ENCODE results near the gene HS6ST1.
"Not testable (repeated sequence)": the region's sequence is repeated elsewhere in the genome, so short reads cannot be mapped to it uniquely, and the experiment has no call there.

The HS6ST1 gene

DNA sequence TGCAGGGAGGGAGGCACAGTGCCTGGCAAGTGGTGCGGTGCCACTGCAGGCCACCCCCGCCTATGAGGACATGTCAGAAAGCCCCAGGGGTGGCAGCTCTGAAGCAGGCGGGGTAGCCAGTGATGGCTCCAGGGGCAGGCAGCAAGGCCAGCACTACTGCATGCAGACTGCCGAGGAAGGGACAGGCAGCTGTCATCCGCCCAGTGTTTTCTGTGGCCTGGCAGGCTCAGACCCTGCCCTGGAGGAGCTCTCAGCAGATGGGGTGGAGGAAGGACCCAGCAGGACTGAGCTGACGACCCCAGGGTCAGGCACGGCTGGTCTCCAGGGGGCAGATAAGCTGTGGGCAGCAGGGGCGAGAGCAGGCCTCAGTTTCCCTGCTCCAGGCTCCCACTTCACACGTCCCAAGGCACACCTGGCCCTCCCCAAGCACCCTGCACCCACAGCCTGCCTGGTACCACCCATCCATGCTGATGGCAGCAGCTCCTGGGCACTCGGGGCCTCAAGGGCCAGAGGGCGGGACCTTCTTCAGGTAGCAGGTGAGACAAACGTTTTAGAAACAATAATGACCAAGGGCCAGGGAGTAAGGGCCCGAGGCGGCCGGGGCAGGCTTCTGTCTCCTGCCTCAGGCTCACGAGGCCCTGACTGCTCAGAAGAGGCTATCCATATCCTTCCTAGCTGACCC lies 48.5 kb downstream of the HS6ST1 start:
- in situ Hi-C loops (cut with MboI; ENCODE audit: low sequenced_read_pairs) = no loop called here

GRCh38 chr2:128269063-128269989 lies 49.3 kb downstream of the HS6ST1 start:
- in situ Hi-C loops (cut with MboI; ENCODE audit: low sequenced_read_pairs) = no loop called here

DNA sequence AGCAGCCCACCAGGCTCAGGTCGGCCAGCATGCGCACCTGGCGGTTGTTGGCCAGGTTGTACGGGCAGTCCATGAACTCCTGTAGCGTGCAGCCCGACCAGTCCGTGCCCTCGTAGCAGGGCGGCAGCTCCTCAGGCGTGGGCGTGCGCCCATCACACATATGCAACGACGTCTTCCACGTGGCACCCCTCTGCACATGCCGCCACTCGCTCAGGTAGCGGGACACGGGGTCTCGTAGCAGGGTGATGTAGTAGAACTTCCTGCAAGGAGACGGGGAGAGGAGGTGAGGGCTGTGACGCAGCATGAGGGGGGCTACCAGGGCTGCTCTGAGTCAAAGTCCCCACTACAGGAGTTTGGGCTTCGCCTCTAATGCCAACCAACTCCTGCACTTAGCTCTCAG lies 50.1 kb downstream of the HS6ST1 start:
- in situ Hi-C loops (cut with MboI; ENCODE audit: low sequenced_read_pairs) = not testable (repeated sequence)

DNA sequence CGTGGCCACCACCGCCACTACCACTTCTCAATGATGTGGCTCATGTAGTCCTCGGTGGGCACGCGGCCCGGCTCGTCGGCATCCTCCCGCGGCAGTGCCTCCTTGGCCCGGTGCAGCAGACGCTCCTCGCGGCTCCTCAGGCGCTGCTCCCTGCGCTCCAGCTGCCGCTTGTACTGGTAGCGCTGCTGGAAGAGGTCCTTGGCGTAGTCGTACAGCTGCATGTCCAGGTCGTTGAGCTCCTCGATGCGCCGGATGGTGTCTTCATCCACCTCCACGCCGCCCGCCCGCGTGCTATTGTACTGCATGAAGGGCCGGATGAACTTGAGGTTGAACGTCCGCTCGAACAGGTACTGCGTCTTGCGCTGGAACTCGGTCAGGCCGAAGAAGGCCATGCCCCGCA lies 50.5 kb downstream of the HS6ST1 start:
- in situ Hi-C loops (cut with MboI; ENCODE audit: low sequenced_read_pairs) = not testable (repeated sequence)

- in situ Hi-C loops (cut with MboI; ENCODE audit: low sequenced_read_pairs) = not testable (repeated sequence)
Measured at GRCh38 chr2:128267649-128268048, 51.0 kb downstream of the HS6ST1 start.

GRCh38 chr2:128267197-128267596 lies 51.5 kb downstream of the HS6ST1 start:
- in situ Hi-C loops (cut with MboI; ENCODE audit: low sequenced_read_pairs) = not testable (repeated sequence)

DNA sequence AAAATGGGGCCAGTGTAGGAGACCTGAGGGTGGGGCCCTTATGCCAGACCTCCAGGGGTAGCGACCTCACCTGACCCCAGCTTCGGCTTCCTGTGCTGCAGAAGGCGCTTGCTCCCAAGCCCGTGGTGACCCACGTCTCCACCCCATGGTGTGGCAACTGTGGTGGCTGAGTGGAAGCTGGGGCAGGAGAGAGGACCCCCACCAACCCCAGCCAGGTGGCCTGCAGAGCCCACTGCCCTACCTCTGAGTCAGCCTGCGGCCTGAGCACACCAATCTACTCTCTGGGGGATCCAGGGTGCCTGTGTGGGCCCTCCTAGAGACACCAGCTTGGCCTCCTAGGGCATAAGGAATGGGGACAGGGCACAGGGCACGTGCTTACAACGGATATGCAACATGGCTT lies 52.2 kb downstream of the HS6ST1 start:
- in situ Hi-C loops (cut with MboI; ENCODE audit: low sequenced_read_pairs) = not testable (repeated sequence)

- in situ Hi-C loops (cut with MboI; ENCODE audit: low sequenced_read_pairs) = not testable (repeated sequence)
Measured at GRCh38 chr2:128265608-128265993, 53.1 kb downstream of the HS6ST1 start.

- in situ Hi-C loops (cut with MboI; ENCODE audit: low sequenced_read_pairs) = no loop called here
Measured at GRCh38 chr2:128264881-128265607, 53.6 kb downstream of the HS6ST1 start.

- in situ Hi-C loops (cut with MboI; ENCODE audit: low sequenced_read_pairs) = no loop called here
Measured at GRCh38 chr2:128263902-128264331, 54.8 kb downstream of the HS6ST1 start.

DNA sequence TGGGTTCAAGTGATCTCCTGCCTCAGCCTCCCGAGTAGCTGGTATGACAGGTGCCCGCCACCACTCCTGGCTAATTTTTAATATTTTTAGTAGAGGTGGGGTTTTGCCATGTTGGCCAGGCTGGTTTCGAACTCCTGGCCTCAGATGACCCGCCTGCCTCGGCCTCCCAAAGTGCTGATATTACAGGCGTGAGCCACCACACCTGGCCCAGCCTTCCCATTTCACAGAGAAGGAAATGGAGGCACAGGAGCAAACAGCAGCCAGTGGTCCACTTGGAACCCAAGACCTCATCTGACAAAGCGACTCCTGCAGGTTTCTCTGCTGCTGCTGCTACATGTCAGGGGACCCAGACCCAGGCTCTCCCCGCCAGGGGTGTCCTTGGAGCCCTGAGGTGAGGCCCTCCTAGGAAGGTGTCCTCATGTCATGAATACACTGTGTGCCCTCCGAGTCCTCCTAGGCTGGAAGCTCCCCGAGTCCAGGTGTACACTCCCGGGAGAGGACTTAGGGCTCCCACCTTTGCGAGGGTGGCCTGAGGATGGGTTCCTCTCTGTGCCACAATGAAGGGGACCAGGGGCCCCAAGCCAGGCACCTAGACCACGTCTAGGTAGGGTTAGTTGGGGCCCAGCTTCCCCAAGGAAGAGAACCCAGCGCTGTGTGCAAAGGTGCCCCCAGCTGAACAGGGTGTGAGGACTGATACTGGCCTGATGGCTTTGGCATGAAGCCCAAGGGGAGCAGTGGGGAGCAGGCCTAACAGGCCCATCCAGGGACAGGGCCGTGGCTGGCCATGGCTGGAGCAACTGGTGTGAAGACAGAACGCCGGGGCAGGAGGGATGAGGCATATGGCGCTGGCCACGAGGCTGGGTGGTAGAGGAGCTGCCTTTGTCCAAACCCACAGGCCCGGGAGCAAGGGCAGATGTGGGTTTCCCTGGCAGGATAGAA lies 56.1 kb downstream of the HS6ST1 start:
- in situ Hi-C loops (cut with MboI; ENCODE audit: low sequenced_read_pairs) = no loop called here

DNA sequence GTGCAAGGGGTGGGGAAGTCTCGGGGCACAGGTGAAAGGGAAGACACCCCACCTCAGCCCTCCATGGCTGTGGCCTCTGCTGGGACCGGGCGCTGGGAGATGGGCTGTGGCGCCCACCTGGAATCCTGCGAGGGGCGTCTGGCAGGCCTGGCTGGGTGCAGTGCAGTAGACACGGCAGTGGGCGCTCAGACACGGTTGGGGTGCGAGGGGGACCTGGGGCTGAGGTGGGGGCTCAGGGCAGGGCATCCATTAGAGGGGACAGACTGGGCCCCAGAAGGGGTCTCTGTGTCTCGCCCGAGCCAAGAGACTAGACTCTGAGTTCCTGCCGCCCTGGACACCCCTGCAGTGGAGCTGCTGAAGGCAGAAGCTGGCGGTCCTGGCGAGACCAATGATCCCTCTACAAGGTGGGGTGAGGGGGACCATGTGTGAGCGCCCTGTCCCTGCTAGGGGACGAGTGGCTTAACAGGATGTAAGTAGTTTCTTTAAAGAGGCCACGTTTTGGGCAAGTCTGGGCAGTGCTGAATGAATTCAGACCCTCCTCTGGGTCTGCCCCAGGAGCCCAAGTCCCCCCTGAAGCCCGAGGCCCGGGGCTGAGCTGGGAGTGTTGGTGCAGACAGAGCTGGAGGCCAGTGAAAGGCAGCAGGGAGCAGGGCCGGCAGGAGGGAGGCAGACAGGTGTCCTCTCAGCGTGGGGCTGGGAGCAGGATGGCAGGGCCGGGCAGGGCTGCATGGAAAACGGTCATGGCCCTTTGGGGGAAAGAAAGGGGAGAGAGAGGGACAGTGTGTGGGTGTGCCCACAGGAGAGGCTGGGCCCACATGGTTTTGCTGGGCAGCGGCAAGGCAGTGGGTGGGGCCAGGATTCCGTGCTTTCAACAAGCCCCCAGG lies 57.2 kb downstream of the HS6ST1 start:
- in situ Hi-C loops (cut with MboI; ENCODE audit: low sequenced_read_pairs) = no loop called here

GRCh38 chr2:128260239-128261138 lies 58.2 kb downstream of the HS6ST1 start:
- in situ Hi-C loops (cut with MboI; ENCODE audit: low sequenced_read_pairs) = no loop called here

DNA sequence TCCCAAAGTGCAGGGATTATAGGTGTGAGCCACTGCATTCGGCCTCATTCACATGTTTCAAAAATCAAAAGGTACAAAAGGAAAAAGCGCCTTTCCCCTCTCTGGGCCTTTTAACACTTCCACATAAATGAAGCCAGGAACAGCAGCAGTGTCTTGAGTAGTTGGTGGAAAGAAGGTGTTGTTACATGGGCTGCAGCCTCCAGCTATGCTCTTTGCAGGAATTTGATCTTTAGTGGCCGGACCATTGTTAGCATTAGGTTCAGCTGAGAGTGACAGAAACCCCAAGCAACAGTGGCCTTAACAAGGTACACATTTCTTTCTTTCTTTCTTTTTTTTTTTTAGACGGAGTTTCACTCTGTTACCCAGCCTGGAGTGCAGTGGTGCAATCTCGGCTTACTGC lies 59.1 kb downstream of the HS6ST1 start:
- in situ Hi-C loops (cut with MboI; ENCODE audit: low sequenced_read_pairs) = no loop called here

DNA sequence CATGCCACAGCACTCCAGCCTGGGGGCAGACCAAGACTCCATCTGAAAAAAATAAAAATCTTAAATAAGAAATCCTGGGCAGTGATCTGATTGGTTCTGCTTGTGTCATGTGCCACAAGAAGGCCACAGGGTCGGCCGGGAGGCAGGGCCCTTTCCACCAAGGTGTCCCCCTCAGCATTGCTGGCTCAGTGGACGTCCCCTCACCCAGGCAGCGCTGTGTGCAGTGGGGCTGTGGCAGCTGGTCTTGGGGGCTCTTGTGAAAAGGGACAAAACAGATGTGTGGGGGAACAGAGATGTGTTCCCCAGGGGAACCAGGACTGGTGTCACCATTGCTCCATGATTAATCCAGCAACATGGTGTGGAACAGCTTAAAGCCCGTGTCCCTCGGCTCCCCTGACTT lies 60.5 kb downstream of the HS6ST1 start:
- in situ Hi-C loops (cut with MboI; ENCODE audit: low sequenced_read_pairs) = no loop called here

DNA sequence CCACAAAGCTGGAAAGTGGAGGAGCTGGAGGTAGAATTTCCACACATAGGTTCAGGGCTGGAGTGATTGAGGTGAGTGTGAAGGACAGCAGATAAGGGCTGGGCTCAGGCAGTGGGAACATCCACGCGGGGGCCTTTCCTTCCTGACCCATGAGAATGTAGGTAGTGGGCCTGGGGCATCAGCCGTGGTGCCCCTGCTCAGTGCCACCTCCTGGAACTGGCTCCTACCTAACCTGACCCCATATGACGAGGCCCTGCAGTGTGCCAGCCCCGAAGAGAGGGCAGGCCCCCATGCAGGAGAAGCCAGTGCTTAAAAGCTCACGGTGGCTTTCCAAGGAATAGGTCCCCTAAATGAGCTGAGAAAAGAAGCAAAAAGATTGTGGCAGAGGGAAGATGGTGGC lies 66.2 kb downstream of the HS6ST1 start:
- in situ Hi-C loops (cut with MboI; ENCODE audit: low sequenced_read_pairs) = no loop called here

DNA sequence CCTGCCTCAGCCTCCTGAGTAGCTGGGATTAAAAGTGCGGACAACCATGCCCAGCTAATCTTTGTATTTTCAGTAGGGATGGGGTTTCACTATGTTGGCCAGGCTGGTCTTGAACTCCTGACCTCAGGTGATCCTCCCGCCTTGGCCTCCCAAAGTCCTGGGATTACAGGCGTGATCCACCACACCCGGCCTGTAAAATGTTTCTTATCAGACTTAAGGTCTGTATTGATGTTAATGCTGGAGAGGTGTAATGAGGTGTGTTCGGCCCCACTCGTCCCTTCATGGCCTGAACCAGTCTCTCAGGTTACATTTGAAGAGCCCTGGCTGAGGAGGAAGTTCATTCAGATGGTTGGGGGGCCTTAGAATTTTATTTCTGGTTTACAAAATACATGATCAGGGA lies 66.6 kb downstream of the HS6ST1 start:
- in situ Hi-C loops (cut with MboI; ENCODE audit: low sequenced_read_pairs) = not testable (repeated sequence)

DNA sequence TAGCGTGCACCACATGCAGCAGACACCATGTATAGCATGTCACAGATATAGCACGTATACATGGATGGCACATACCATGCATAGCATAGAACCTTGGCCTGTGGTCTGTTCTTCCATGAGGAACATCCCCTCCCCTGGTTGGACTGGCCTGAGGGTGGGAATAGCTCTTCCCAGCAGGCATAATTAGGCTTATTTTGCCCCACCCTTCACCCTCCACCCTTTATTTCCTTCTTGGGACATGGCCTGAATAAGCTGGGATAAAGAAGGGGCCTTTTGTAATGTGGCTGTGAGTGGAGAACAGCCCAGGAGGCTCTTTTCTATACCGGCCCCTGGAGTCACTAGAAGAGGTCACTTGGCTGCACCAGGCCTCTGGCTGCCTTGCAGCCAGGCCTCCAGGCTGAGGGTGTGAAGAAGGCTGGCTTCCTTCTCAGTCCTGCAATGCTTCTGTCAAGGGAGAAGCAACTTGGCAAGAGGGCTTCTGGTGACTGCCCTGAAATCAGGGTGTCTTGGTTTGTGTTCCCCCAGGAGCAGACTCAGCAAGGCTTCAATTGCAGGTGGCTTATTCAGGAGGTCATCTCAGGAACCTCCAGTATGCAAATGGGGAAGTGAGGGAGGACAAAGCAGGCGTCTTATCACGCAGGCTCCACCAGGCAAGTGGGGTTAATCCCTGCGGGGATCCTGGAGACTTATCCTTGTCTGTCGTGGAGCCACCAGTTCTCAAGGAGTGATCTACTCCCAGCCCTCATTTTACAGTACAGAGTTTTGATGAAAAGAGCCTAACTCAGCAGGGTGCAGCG lies 68.2 kb downstream of the HS6ST1 start:
- in situ Hi-C loops (cut with MboI; ENCODE audit: low sequenced_read_pairs) = no loop called here

All from HL-60/S4 (cell line).